Stimulated activated CD8-positive, alpha-beta memory T cell treated with anti-CD3 and anti-CD28 coated beads, Interleukin-12 subunit alpha, Interleukin-12 subunit beta, amount 100 ng/mL, for 1 hour (primary cell): ENCODE measurements around the gene TTC24.
"Not testable (repeated sequence)": the region's sequence is repeated elsewhere in the genome, so short reads cannot be mapped to it uniquely, and the experiment has no call there.

ENCODE experiments used
- DNase-seq: peaks from one replicate; pipeline ENCODE4 v3.0.0-alpha.2; 2020; ENCODE audit warnings: low read depth

TTC24 gene

DNA sequence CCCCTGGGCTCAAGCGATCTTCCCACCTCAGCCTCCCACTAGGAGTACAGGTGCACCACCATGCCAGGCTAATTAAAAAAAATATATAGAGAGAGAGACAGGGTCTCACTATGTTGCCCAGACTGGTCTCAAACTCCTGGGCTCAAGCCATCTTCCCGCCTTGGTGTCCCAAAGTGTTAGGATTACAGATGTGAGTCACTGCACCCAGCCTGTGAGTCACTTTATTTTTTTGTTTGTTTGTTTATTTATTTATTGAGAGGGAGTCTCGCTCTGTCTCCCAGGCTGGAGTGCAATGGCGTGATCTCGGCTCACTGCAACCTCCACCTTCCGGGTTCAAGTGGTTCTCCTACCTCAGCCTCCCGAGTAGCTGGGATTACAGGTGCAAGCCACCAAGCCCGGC lies 8.4 kb downstream of the TTC24 start:
- DNase-seq, result not testable (repeated sequence)

DNA sequence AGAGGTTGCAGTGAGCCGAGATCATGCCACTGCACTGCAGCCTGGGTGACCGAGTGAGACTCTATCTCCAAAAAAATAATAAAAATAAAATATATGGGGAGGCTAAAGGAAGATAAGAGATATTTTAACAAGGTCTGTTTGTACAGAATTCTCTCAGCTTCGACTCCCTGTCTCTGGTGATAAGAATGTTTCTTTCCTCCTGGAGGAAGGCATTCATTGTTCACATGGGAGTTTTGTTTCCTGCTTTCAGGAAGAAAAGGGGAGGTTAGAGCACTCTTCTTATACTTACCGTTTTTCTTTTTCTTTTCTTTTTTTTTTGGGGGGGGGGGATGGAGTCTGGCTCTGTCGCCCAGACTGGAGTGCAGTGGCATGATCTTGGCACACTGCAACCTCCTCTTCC lies 10.0 kb downstream of the TTC24 start:
- DNase-seq, result no peak

DNA sequence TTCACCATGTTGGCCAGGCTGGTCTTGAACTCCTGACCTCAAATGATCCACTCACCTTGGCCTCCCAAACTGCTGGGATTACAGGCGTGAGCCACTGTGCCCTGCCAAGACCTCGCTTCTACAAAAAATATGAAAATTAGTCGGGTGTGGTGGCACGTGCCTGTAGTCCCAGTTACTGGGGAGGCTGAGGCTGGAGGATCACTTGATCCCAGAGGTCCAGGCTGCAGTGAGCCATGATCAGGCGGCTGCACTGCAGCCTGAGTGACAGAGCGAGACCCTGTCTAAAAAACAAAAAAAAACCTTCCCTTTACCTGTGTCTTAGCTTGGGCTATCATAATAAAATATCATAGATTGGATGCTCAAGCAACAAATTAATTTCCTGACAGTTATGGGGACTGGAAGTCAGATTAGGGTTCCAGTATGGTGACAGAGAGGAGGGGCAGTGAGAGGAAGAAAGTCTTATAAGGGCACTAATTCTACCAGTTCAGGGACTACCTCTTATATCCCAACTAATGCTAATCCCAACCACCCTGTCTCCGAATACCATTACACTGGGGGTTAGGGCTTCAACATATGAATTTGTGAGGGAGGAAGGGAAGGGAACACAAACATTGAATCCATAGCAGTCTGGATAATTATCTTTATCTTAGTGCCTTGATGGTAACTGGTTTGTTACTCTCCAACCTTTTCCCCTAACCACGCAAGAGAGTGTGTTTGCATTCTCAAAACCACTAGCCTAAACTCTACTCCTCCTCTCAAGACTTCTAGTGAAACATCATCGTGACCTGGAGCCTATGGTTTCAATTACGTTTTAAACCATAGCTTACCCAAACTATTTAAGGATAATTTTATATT lies 11.0 kb downstream of the TTC24 start:
- DNase-seq, result no peak

DNA sequence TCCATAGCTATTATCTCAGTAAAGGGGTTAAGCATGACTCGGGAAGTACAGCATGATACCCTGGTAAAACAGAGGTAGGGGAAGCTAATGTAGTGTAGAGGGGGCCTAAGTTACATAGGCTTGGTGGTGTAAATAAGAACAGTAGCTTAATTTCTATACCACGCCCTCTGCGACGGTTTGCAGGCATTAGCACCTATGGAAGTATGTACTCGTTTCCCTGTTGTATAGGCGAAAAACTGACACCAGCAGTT lies 11.6 kb downstream of the TTC24 start:
- no peak for DNase-seq

DNA sequence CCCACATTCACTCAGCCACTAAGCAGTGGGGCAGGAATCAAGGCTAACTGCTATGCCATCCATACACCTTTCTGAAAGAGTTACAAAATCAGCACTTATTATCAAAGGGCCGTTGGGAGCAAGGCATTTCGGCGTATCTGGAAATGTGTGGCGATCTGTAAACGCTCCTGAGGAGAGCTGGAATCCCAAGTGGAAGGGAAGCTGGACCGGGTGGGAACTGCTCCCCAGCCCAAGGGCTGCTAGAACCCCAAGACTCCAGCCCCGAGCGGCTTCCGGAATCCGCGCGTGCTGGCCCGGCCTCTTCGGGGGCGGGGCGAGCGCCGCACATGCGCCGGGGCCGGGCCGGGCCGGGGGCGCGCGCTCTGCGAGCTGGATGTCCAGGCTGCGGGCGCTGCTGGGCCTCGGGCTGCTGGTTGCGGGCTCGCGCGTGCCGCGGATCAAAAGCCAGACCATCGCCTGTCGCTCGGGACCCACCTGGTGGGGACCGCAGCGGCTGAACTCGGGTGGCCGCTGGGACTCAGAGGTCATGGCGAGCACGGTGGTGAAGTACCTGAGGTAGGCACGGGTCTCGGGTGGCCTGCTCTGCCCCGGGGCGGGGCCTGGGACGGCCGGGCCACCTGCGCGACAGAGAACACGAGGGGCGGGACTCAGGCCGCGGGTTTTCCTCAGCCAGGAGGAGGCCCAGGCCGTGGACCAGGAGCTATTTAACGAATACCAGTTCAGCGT lies 12.1 kb downstream of the TTC24 start, which contains the start of gene NAXE:
NAXE (plus strand) TSS at position 345 of the 726 bp plus-strand sequence; CDS start at position 374, 29 bp downstream.
- peak; percentile 47 for DNase-seq

DNA sequence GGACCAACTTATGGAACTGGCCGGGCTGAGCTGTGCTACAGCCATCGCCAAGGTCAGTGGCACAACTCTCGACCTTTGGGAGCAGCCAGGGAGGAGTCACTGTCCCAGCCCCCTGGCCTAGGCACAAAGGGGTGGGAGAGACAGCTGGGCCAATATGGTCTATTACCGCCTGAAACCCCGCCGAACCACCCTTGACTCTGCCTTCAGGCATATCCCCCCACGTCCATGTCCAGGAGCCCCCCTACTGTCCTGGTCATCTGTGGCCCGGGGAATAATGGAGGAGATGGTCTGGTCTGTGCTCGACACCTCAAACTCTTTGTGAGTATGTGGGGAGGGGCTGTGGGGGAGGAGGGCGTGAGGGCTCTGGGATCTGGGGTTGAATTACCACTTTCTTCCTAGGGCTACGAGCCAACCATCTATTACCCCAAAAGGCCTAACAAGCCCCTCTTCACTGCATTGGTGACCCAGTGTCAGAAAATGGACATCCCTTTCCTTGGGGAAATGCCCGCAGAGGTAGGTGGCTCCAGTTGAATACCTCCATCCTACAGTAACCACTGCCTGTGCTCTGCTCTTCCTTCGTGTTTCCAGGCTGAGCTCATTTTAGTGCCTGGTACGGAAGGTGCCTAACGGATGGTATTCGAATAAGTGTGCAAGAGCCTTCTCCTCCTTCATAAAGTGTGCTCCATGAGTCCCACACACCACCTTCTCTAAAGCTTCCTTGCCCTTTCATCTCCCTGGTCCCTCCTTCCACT lies 12.8 kb downstream of the TTC24 start:
- DNase-seq, result no peak

DNA sequence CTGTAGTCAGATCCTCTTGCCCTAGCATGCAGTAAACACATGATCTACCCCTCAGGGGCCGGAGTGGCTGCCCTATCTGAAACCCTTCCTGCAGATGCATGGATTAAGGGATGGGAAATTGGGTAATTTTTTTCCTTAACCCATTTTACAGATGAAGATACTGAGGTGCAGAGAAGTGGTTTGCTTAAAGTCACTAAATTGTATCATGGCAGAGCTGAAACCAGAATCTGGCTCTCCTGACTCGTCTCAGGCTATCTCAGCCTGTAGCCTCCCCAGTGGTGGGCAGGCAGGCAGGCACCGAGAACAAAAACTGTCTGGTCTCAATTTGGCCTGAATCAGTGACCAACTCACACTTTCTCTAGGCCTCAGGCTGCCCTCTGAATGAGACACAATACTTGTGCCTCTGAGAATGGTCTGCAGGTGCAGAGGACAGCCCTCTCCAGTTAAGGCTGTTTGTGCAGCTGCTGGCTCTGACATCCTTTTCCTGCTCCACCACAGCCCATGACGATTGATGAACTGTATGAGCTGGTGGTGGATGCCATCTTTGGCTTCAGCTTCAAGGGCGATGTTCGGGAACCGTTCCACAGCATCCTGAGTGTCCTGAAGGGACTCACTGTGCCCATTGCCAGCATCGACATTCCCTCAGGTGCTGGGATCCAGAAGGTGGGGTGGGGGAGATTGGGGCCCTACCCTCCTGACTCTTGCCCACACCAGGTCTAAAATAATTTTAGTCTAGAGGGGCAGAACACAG lies 13.6 kb downstream of the TTC24 start:
- no peak for DNase-seq

DNA sequence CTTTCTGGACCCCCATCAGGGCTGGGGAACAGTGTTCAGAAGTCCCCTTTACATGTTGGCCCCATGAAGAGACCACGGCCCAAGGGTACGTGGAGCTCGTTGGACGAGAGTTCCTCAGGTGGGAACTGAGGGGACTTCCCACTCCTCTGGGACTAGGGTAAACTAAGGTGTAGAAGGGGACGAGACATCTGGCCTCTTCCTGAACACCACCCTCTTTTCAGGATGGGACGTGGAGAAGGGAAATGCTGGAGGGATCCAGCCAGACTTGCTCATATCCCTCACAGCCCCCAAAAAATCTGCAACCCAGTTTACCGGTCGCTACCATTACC lies 14.1 kb downstream of the TTC24 start:
- DNase-seq, result no peak

DNA sequence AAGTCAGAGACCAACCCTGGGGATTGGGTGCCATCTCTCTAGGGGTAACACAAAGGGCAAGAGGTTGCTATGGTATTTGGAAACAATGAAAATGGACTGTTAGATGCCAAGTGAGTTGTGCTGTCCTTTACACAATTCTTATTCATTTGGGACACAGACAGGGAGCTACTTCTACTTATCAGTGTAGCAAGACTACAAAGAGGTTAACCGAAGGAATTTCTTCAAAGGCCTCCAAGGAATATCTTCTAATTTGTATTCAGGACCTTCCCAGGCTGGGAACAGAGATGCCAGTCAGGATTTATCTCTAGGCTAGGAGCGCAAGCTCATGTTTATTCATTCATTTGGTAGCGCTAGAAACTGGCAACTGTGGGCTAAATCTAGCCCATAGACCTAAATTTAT lies 14.7 kb downstream of the TTC24 start:
- no peak for DNase-seq

DNA sequence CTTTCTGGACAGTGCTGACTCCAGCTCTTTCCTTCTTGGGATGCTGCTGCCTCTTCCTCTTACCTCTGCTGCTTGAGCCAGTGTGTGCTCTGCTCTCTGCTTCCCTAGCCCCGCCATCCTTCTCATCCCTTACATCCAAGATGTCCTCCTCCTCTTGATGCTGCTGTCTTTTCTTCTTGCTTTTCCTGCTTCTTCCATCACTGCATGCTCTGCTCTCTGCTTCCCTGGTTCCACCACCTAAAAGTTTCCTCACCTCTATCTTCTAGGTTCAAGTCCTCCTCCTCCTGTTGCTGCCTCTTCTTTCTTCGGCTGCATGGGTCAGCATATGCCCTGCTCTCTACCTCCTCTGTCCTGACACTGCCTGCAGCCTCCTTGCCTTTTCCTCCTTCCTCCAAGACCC lies 15.5 kb downstream of the TTC24 start:
- DNase-seq, result no peak

DNA sequence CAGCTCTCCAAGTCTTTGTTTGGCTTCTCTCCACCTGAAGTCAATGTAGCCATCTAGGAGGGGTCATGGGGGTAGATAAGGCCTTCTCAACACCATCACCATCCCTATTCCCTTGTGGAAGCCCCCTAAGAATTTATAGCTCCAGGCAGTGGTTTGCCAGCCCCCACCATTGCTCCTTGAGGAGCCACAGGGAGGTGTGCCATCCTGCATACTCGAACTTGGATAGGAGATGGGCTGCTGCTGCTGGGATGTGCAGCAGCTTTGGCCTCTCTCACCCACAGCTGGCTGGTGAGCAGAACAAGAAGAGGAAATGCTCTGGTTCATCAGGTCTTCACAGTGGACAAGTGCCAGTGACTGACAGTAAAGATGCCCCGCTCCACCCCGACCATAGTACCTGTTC lies 16.9 kb downstream of the TTC24 start:
- no peak for DNase-seq

DNA sequence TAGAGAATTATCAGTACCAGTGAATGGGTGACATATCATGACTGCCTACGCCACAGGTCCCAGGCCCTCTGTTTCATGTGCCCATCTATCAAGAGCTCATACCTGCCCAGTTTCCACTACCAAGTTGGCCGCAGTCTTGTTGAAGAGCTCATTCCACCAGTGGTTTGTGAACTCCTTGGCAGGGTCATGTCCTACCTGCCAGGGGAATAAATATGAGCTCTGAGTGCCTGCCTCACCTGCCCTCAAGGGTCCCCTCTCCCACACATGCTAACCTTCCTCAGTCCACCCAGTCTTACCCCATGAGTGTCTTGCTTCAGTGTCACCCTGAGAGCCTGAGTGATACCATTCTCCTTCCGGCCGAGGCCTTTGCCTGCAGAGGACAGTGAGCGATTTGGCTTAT lies 18.6 kb downstream of the TTC24 start:
- no peak for DNase-seq

DNA sequence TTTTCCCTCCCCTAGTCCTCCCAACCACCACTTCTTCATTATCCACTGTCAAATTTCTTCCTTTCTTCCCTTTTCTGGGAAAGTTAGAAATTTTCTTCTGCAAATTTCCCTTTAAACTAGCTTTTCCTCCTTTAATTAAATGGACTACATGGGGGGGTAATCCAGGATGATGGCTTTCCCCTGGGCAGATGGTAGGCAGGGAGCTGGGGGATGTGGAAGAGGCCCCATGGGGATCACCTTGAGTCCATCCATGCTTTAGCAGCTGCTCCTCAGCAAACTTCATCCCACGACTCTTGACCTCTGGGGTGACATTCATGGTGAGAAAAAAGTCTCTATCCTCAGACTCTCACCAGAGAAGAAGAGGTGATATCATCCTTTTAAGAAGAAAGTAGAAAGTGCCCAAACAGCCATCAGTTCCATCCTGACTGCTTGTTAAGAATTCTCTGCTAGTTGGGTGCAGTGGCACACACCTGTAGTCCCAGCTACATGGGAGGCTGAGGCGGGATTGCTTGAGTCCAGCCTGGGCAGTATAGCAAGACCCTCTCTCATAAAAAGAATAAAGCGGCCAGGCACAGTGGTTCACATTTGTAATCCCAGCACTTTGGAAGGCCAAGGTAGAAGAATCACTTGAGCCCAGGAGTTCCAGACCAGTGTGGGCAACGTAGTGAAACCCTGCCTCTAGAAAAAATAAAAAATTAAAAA lies 19.4 kb downstream of the TTC24 start:
- no peak for DNase-seq

DNA sequence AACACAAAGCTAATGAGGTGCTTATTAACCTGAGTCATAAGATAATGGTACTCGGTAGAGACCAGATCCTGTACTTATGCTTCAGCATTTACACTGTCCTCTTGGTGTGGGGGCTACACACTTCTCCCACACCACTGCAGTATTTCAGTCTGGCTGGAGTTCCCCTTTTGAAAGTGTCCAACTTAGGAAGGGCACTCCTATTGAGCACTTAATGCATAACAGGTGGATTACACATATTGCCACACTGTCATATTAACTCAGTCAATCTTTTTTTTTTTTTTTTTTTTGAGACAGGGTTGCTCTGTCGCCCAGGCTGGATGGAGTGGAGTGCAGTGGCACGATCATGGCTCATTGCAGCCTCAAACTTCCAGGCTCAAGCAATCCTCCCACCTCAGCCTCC lies 20.3 kb downstream of the TTC24 start:
- no peak for DNase-seq

DNA sequence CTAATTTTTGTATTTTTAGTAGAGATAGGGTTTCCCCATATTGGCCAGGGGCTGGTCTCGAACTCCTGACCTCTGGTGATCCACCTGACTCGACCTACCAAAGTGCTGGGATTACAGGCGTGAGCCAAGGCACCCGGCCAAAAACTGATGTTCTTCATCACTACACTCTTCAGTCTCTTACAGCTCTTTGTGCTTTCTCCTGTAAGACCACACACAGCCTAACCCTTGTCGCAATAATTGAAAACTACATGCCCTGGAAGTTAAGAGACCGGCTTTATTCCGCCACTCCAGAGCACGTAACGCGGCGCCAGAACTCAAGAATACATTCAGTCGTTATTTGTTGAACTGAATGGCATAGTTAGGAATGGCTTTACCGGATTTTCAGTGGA lies 21.2 kb downstream of the TTC24 start:
- no peak for DNase-seq

DNA sequence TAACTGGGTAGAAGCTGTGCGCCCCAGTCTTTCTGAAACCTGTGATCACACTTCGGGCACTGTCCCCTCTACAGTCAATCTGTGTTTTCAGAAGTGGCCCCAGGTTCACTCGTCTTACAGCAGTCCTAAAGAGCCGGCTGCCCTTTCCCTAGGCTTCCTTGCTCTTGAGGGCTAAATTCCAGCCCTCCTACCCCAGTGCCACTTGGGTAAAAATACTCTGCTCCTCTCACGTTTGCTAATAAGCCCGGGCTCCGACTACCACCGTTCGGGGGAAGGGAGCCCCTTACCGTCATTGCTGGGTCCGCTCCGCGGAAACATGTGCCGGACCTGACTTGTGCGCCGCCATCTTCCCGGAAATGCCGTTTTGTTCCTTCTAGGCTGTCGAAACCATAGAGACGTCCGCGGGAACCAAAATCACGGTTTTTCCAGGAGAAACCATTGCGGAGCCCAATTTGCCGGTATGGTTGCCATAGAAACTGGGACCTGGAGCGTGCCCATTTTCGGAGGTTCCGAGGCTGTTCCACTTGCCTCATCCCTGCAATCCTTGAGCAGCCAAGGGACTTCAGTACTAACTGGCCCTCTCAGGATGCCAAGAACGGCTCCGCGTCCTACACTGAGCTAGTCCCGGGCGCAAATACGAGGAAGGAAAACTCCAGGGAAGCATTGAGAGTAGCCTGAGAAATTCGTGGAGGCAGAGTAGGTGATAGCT lies 21.8 kb downstream of the TTC24 start, which contains the start of gene GPATCH4:
GPATCH4 (minus strand) TSS at position 358 of the 709 bp plus-strand sequence.
- peak; percentile 58 for DNase-seq

DNA sequence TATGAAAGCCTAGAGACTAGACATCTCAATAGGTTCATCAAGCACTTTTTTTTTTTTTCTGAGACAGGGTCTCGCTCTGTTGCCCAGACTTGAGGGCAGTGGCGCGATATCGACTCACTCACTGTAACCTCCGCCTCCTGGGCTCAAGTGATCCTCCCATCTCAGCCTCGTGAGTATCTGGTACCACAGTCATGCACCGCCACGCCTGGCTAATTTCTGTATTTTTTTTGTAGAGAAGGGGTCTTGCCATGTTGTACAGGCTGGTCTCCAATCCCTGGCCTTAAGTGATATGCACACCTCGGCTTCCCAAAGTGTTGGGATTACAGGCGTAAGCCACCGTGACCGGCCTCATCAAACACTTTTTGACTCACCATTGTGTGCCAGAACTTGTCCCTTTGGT lies 22.4 kb downstream of the TTC24 start:
- DNase-seq, result no peak

DNA sequence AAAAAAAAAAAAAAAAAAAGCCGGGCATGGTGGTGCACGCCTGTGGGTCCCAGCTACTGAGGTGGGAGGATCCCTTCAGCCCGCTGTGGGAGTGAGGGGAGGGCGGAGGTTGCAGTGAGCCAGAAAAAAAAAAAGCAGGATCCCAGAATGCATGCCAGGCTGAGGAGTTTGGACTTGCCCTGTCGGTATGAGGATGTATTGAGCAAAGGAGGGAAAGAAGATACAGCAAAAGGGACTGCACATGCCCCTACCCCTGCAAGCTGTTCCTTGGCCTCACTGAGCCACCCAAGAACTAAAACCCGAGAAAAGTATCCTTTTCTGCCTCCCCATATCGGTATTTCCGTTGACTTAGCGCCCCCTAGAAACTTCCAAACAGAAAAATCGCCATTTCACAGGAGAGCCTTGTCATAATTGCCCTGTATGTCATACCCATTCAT lies 23.1 kb downstream of the TTC24 start:
- no peak for DNase-seq

DNA sequence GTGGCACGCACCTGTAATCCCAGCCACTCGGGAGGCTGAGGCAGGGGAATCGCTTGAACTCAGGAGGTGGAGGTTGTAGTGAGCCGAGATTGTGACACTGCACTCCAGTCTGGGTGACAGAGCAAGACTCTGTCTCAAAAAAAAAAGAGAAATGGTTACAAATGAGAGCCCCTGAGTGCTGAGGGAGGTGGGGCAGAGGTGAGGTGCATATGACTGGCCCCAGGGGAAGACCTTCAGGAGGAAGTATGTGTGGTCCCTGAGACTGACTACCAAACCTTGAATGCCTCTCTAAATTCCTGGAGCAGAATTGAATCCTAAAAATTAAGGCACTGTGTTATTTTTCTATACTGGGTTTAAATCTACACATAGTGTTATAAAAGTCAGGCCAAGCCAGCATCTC lies 27.8 kb downstream of the TTC24 start:
- not testable (repeated sequence) for DNase-seq

DNA sequence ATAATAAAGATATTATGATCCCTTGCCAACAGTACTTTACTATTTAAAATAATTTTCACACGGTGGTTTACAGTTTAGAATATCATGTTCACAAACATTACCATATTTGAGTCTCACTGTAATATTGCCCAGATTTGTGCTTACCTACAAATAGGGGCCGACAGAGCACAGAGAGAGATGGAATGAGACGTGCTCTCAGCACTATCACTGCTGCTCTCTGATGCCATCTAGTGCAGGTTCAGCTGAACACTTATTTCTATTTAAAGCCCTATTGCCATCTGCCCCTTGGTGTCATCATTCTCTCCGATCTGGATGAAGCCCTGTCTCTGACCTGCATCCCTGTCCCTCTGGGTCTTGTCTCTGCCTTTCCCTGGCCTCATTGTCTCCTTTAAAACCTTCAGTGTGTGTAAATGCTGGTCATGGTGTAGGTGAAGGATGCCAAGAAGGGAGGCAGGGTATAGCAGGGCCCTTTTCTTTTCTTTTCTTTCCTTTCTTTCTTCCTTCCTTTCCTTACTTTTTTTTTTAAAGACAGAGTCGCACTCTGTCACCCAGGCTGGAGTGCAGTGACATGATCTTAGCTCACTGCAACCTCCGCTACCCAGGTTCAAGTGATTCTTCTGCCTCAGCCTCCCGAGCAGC lies 28.6 kb downstream of the TTC24 start:
- no peak for DNase-seq

DNA sequence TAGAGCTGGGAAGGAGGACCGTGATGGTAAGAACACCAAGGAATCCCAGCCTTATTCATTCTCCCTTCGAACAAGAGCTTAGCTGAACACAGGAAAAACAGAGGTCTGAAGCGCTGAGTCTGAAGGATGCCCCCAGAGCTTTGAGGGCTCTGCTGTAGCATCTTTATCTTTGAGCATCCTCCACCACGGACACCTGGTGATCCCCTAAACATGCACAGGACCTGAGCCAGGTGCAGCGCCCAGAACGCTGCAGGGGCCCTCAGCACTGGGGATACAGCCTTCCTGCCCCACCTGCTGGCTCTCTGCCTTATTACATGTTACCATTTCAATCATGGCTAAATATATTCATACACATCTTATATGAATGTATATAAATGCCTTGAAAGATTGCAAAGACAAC lies 29.5 kb downstream of the TTC24 start:
- DNase-seq, result no peak
